Measurements from ENCODE around the gene EYA3. TPM values are rescaled to one million over a fixed set of nuclear protein-coding genes. Genes with fewer than 3 reads are reported as not detected.

Gene EYA3
- total RNA-seq, 6 experiments from 2014 or later = 24.2 to 31.3 (median 27.8) TPM

GRCh38 chr1:27971674-27972073, 116.7 kb downstream of the EYA3 start:
- H3K27ac Mint-ChIP-seq = peak overlapping the region; percentile 72
- peaks cover 4% of the 10 kb centered on the region; the same call in 1 of the 2 replicates for H3K27me3 Mint-ChIP-seq (ENCODE audit: insufficient read depth)
- H3K9me3 Mint-ChIP-seq = no peaks in the 10 kb centered on the region
- DNase-seq = no peak
- no peak for TF ChIP-seq CTCF (IDR thresholded peaks at IDR 0.05)
- H3K4me1 Mint-ChIP-seq (ENCODE audit: low read depth) = peaks cover 50% of the 10 kb centered on the region
- H3K36me3 Mint-ChIP-seq (ENCODE audit: low read depth) = peaks cover 25% of the 10 kb centered on the region; the same call in 1 of the 2 replicates
- no peak overlapping the region for H3K4me3 Mint-ChIP-seq

DNA sequence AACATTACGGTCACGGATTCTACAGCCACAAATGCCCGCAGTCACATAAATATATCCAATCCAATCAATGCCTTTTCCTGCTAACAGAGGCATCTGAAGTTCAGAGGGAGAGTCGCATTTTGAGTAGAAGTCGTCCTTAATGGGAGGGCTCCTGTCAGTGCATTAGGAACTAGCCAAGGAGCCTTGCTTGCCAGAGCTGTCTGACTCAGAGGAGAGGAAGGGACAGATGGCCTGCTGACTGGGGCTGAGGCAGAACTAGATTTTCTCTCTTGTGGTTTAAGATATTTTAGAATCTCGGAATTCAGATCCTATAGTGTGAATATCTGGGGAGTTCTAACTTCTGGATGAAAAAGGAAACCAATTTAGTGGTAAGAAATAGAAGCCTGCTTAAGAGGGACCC, 118.0 kb downstream of the EYA3 start:
- H3K4me3 Mint-ChIP-seq = peak overlapping the region; percentile 42
- H3K36me3 Mint-ChIP-seq (ENCODE audit: low read depth) = peaks cover 28% of the 10 kb centered on the region; the same call in 1 of the 2 replicates
- peaks cover 5% of the 10 kb centered on the region; the same call in 1 of the 2 replicates for H3K27me3 Mint-ChIP-seq (ENCODE audit: insufficient read depth)
- DNase-seq = peak; percentile 82
- peaks cover 51% of the 10 kb centered on the region for H3K4me1 Mint-ChIP-seq (ENCODE audit: low read depth)
- no peak for TF ChIP-seq CTCF (IDR thresholded peaks at IDR 0.05)
- H3K27ac Mint-ChIP-seq = peak overlapping the region; percentile 86
- no peaks in the 10 kb centered on the region for H3K9me3 Mint-ChIP-seq

DNA sequence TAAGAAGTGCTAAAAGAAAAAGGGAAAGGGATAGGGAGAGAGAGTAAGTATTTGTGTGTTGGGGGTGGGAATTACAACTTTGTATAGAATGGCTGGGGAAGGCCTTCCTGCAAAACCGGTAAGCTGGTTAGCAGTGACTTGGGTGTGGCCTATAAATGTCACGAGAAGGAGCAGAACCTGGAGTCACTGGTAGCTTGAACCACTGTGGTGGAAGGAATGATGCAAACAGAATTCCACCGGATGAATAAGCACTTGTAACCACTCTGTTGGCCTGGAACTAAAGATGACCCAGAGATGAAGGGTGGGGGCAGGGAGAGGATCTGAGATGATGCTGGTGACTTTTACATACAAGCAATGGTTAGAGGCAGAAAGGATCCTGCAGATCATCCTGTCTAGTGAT, 119.7 kb downstream of the EYA3 start:
- peaks cover 5% of the 10 kb centered on the region; the same call in 1 of the 2 replicates for H3K27me3 Mint-ChIP-seq (ENCODE audit: insufficient read depth)
- H3K4me3 Mint-ChIP-seq = peak overlapping the region; percentile 54
- H3K27ac Mint-ChIP-seq = peak overlapping the region; percentile 95
- H3K4me1 Mint-ChIP-seq (ENCODE audit: low read depth) = peaks cover 51% of the 10 kb centered on the region
- peak; percentile 91 for DNase-seq
- peaks cover 24% of the 10 kb centered on the region; the same call in 1 of the 2 replicates for H3K36me3 Mint-ChIP-seq (ENCODE audit: low read depth)
- TF ChIP-seq CTCF (IDR thresholded peaks at IDR 0.05) = no peak
- no peaks in the 10 kb centered on the region for H3K9me3 Mint-ChIP-seq

- no peak for TF ChIP-seq CTCF (IDR thresholded peaks at IDR 0.05)
- Mint-ChIP-seq H3K4me1 (ENCODE audit: low read depth) (peaks cover 51% of the 10 kb centered on the region), H3K36me3 (ENCODE audit: low read depth) (peaks cover 17% of the 10 kb centered on the region; the same call in 1 of the 2 replicates), H3K27me3 (ENCODE audit: insufficient read depth) (peaks cover 6% of the 10 kb centered on the region; the same call in 1 of the 2 replicates), H3K4me3 (peak overlapping the region; percentile 54), H3K27ac (peak overlapping the region; percentile 95), H3K9me3 (no peaks in the 10 kb centered on the region)
- DNase-seq = no peak
Measured at GRCh38 chr1:27967884-27968466, 120.4 kb downstream of the EYA3 start.

- Mint-ChIP-seq H3K9me3 (no peaks in the 10 kb centered on the region), H3K4me3 (no peak overlapping the region), H3K36me3 (ENCODE audit: low read depth) (peaks cover 16% of the 10 kb centered on the region; the same call in 1 of the 2 replicates), H3K27ac (peak overlapping the region; percentile 95), H3K4me1 (ENCODE audit: low read depth) (peaks cover 51% of the 10 kb centered on the region), H3K27me3 (ENCODE audit: insufficient read depth) (peaks cover 6% of the 10 kb centered on the region; the same call in 1 of the 2 replicates)
- no peak for TF ChIP-seq CTCF (IDR thresholded peaks at IDR 0.05)
- no peak for DNase-seq
Measured at GRCh38 chr1:27967106-27967883, 121.1 kb downstream of the EYA3 start.

All from HFFc6 (cell line).